Stimulated activated CD4-positive, alpha-beta T cell treated with anti-CD3 and anti-CD28 coated beads, TNF-alpha, amount 100 ng/mL, for 1 hour (primary cell): Measurements from ENCODE around the gene SLC25A21.

Source experiments
- DNase-seq, 3 donors: peaks; one replicate each; pipeline ENCODE4 v3.0.0-alpha.2; 2020; ENCODE audit warnings: low read depth in 3 of 3, low spot score in 1 of 3

The SLC25A21 gene

DNA sequence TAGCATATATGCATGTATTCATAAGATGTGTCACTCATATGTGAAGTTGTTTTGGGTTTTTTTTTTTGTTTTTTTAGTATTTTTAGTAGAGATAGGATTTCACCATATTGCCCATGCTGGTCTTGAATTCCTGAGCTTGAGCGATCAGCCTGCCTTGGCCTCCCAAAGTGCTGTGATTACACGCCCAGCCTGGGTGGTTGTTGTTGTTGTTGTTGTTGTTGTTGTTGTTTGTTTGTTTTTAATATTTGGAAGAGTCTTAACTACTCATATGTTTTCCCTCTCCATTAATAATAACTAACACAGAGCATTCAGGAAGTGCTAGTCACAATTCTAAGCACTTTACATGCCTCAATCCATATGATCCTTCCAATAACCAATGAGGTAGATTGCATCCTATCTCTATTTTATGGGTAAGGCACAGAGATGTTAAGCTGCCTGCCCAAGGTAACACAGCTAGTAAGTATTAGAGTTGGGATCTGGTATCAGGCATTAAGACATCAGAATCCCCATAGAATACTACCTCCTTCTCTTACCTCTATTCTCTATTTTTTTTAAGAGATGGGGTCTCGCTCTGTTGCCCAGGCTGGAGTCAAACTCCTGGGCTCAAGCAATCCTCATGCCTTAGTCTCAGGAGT is 27.6 kb downstream of the SLC25A21 start:
- no peak for DNase-seq

DNA sequence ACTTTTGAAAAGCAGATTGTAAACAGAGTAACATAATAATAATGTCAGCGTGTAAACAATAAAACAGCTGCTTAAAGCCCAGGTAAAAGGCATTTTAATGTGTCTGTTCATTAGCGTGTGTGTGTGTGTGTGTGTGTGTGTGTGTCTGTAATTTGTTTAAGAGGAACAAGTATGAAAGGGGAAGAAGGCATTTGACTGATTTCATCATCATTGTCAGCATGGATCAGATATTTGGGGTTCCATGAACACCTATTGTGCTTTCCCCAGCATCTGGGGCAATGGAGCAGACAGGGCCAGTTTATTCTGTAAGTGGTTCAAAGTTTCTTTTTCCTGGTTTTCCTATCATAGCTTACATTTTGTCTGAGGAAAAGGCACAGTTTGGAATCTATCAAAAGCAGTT is 28.9 kb downstream of the SLC25A21 start:
- no peak for DNase-seq

DNA sequence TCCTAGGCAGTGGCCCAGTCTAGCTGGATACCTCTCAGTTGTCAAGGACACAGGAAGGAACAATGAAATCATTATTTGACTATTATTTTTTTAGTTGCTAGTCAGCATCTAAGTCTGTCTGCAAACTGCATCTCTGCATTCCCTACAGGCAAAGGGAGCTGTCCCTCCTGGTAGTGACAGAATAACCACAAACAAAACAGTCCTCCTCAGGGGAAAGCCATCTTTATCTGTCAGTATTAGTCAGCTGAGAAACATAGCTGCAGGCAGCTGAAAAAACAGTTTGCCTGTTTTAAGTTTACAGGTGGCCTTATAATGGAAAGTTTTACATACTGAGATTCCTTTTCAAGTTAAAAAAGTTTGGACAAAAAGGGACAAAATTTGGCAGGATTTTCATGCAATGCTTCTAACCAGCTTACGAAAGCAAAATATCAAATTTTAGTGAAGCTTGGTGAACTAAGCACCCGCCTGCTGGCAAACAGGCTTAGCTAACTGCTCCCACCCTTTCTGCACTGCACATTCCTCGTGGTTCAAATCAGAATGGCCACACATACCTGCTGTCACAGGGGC is 29.5 kb downstream of the SLC25A21 start:
- no peak for DNase-seq

DNA sequence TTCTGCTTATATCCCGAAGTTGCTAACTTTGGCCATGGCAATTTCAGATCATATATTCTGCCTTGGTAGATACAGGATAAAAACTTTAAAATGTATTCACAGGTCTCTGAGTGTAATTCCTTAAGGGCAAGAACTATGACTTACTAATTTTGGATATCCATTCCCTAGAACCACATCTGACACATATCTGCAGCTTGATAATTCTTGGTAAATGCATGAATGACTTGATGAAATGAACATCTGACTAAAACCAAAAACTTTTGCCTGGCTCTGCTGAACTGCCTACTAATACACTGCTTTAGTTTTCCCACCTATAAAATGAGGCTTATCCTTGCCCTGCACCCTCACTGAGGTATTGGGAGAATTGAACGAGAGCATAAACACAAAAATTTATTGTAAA is 32.2 kb downstream of the SLC25A21 start:
- no peak for DNase-seq

DNA sequence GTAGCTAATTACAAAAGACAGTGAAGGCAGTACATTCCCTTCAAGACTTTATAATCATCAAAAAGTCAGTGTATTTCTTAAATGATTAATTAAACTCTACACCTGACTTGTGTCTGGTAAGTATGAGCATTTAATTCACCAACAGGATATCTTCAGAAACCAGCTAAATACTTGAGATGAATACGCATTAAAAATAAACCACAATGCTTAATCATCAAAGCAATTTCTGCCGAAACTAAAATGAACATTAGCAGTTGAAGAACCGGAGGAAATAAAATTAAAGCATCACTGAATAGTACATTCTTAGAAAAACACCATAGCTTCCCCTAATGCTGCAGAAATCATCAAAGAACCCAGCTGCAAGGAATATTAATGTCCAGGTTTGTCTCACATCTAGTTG is 32.7 kb downstream of the SLC25A21 start:
- DNase-seq, result no peak

DNA sequence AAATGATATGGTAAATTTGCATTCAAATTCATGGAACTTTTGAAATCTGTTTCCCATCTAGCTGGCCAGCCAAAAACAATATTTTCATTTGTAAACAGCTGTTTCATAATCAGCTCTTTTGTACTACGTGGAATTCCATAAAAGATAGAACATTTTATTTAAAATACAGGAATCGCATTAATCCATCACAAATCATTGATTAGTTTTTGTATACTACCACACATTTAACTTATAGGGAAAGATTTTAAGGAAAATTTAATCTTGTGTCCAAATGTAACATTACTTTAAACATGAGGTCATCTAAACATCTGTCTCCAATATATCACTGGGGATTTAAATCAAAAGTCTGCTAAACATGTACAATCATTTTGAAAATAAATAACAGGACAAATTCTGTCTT is 33.5 kb downstream of the SLC25A21 start:
- no peak for DNase-seq

DNA sequence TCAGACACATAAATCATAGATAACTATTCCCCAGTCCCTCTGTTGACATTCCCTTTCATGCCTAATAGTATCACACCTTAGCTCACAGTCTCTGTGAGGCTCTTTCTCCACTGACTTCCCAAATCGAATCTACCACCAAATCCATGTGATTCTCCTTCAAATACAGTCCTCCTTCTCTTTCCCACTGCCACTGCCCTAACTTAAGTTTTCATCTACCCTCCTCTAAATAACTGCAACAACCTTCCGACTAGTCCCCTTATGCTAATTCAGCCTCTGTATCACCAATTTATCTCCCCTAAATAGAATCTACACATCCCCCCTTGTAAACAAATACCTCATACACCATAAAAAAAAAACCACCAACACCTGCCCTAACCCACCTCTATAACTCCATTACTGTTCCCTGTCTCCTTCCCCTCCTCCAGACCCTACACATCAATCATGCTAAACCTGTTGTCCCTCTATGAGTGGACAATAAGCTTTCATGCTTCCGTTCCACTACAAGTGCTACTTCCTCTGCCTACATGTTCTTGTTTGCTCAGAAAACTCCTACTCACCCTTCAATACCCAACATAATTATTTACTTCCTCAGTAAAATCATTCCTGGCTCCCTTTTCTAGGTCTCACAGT is 39.0 kb downstream of the SLC25A21 start:
- no peak for DNase-seq

DNA sequence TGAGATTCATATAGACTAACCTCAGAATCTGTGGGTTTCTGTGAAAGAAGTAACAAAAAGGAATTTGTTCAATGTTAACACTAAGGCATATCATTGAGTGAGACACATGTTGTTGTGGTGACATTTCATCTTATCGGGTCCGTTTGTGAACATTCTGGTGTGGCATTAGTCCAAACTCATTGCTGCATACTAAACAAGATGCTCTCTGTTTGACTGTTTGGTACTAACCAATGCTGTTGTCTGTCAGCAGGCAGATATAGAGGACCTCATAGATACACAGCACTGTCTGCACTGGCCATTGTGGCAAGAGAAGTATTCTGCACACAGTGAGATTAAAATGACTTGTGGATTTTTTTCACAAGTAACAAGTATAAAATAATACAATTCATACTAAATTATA is 41.2 kb downstream of the SLC25A21 start:
- no peak for DNase-seq

DNA sequence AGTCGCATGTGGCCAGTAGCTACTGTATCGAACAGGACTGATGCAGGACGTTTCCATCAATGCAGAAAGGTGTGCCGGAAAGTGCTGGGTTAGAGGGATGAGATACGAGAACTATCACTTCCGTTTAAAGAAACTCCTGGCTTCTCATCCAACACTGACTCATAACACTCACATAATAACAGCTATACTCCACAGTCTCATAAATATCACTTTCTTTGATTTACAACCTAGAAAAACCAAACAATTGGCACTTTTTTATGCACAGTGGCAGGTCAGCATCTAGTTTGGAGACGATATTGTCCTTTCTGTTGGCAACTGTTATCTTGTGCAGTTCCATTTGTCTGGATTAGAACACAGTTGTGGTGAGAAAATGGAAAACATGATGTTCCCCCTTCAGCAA is 43.4 kb downstream of the SLC25A21 start:
- DNase-seq, result no peak

DNA sequence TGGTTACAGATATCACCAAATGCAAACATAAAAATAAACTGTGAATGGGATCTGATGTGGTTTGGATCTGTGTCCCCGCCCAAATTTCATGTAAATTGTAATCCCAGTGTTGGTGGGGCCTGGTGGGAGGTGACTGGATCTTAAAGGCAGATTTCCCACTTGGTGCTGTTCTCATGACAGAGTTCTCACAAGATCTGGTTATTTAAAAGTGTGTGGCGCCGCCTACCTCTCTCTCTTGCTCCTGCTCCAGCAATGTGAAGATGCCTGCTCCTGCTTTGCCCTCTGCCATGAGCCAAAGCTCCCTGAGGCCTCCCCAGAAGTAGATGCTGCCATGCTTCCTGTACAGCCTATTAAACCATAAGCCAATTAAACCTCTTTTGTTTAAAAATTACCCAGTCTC is 47.8 kb downstream of the SLC25A21 start:
- no peak for DNase-seq

DNA sequence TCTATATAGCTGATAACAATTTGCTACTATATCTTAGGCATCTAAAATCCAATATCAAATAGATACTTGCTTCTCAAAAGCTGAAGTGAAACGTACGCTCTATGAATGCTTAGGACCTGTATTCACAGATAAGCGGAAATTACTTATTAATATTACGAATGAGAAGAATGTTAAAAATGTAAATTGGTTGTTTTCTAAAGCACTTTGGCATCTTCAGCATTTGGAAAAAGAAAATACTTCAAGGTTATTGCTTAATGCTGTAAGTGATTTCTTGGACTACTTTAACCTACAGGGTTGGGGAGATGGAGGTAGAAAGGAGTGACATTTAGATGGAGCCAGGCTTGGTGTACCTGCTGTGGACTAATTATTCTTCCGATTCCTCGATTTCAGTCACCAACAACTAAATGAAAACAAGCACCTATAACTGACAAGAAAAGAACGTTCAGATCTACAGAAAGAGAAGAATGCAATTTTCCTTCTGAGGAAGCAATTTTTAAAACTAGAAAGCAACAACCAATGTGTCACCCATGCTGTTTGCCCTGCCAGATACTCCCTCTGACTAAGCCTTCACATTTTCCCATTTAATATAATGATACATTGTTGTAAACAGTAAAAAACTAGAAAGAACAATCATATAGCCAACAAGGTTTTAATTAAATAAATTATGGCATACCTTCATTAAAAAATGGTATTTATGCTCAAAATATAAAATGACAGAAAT is 49.3 kb downstream of the SLC25A21 start:
- DNase-seq, result no peak

DNA sequence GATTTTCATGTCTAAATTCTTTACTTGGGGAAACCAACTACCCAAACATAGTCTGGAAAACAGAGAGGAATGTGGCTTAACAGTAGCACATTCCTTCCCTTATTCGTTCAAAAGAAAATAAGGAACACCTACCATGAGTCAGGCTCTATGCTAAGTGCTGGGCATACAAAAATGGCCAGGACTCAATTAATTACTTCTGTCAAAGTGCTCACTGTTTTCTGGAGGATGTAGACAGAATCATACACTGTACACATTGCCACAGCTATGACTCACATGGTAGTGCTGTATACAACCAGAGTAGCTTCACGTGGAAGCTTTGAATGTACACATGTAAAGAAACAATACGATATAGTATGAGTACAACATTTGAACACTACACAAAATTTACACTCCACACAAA is 50.1 kb downstream of the SLC25A21 start:
- DNase-seq, result no peak

DNA sequence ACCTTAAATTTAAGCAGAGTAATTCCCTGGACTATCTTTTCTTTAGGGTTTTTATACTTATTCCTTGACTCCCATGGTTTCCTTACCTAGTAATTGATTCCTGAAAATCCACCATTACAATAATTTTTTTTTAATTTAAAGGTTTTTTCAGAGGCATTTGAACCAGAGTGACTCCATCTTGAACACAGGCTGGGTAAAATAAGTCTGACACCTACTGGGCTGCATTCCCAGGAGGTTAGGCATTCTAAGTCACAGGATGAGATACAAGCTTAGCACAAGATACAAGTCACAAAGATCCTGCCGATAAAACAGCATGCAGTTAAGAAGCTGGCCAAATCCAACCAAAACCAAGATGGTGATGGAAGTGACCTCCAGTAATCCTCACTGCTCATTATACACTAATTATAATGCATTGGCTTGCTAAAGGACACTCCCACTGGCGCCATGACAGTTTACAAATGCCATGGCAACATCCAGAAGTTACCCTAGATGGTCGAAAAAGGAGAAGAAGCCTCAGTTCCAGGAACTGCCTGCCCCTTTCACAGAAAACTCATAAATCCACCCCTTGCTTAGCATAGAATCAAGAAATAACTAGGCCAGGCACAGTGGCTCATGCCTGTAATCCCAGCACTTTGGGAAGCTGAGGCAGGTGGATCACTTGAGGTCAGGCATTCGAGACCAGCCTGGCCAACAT is 53.6 kb downstream of the SLC25A21 start:
- DNase-seq, result no peak

DNA sequence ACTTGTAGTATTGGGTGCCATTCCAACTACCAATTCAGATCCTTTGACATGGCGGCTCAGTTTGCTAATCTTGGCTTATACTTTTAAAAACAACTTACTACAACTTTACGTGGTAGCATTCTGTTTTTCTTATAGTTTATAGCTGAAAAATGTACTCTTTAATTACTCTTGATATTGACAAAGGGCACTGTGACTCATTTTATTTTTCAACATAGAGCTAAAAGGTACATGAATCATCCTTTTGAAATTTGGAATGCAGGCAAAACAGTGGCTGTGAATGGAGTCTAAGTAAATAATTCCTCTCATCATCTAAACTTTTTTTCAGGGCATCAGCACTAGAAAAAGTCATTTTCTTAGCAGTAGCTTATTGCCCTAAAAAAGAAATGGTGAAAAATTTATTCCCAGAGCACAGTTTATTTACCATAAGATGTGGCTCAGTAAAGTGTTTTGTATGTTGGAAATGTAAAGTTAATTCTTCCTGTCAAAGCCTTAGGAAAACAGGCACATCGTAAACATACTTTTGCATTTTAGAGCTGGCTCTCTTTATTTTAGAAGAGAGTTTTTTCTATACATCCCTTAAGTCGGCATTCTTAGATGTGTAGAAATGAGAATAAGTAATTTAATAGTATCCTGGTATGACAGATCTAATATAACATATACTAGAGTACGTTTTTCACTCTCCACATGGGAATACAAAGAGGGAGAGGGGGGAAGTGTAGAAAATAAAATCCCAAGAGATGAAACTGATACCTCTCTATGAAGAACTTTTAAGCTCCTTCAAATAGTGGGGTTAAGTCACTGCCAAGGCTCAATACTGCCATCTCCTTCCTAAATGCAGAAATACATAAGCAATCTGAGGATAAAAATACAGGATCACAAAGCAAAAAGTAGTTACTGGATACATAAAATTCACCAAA is 55.2 kb downstream of the SLC25A21 start:
- DNase-seq, result no peak

DNA sequence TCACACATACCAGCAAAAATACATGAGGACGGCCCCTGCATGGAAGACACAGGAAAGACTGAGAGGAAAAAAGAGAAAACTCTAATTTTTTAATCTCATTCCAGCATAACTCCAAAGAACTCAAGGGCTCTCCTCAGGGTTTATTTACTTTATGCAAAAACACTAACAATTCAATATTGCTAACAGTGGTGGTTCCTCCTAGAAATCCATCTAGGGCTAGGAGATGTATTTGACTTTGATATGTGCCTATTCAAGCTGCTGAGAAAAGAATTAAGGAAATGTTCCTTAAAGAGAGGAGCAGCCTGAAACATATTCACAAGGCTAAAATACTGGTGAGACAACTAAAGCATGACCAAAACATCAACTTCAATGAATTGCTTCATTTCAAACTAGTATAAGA is 57.0 kb downstream of the SLC25A21 start:
- no peak for DNase-seq

DNA sequence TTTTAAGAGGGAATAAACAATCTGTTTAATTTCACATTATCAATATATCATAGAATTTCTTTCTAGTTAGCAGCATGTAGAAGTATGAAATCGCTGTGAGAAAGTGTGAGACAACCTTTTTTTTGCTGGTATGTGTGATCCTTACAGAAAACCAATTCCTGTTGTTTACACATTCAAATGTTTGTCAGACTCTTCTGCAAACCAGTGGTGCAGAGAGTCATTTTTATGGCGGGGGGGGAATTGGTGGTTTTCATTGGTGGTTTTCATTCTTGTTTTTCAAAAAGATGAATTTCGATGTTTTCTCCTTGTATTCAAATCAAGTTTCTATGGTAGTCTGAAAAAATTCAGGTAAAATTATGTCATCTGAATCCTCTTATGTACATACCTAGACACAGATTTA is 57.8 kb downstream of the SLC25A21 start:
- DNase-seq, result no peak

DNA sequence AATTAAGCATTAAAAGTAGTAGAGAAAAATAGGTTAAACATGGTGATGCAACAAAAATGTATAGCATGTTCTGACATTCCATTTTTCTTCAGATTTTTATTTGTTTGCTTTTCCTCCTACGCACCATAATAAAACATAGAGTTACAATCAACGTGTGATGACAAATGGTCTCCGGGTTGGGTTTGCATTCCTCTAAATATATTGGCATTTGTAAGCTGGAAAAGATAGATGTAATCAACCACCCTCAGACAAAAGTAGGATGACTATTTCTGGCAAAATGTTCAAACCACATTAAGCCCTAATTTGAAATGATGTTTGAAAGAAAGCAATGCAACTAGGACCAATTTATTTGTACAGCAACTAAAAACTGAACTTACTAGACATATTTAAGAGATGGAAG is 58.4 kb downstream of the SLC25A21 start:
- DNase-seq, result no peak

DNA sequence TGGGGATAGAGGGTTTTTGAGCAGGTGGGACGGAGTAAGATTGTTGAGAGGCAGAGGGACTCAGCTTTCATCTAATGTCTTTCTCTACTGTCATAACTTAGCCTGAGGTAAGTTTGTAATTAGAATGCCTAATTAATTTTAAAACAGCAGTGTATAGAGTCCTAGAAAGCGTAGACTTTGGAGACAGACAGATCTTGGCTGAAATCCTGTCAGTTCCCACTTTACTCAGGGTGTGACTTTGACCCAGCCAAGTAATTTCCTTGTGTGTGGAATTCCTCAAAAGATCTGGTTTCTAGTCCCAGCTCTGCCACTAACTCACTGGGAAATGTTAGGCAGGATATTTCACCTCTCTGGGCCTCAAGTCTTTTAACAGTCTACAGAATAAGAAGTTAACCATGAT is 74.3 kb downstream of the SLC25A21 start:
- DNase-seq, result no peak

DNA sequence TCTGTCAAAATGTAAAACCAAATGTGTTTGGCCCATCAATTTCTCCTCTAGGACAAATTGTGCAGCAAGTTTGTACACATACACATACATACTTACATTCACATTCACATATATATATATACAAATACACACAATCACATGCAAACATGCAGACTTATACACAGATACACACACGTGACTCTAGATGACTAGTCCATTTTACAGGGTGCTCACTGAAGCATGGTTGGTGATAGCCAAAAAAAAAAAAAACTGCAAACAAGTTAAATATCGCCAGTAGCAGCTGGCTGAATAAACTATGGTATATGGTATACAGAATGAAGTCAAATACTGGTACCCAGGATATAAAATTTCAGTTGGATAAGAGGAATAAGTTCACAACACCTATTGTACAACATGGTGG is 77.9 kb downstream of the SLC25A21 start:
- DNase-seq, result no peak

DNA sequence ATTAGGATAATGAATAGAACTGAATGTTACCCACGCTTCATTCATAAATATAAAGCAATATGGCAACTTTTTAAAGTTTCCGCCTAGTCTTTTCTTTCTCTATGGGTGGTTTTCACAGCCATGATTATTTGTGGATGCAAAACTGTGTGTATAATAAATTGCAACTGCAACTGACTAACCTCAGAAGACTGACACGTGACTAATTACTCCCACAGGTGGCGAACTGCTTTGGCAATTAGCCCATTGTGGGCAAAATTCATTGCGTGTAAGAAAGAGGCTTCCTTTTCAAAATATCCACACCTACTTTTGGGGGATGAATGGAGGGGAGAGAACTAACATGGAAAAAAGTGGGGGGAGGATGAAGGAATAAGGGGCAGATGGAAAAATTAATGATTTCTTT is 79.0 kb downstream of the SLC25A21 start:
- DNase-seq, result no peak

DNA sequence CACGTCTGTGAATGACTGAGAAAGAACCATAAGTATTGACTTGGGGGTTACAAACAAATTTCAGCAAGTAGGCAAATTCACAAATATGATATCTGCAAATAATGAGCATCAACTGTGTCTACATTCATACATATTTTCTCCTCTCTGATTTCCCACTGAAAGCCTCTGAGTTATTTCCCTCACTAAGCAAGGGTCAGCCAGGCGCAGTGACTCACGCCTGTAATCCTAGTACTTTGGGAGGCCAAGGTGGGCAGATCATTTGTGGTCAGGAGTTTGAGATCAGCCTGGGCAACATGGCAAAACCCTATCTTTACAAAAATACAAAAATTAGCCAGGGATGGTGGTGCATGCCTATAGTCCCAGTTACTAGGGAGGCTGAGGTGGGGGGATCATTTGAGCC is 80.8 kb downstream of the SLC25A21 start:
- no peak for DNase-seq
